Urinary bladder (tissue), 4 donors: ENCODE results near the gene LSM4. TPM values are rescaled to one million over a fixed set of nuclear protein-coding genes. Genes with fewer than 3 reads are reported as not detected.
"Not testable (repeated sequence)": the region's sequence is repeated elsewhere in the genome, so short reads cannot be mapped to it uniquely, and the experiment has no call there.

Source experiments
- DNase-seq: peaks from one replicate; pipeline ENCODE4 v3.0.0-alpha.2; 2015; ENCODE audit errors: extremely low spot score
- H3K27ac ChIP-seq: one replicate; pipeline ENCODE4 v1.5.1; 2013; ENCODE audit warnings: low read depth, mild to moderate bottlenecking, moderate library complexity
- H3K36me3 ChIP-seq: one replicate; pipeline ENCODE4 v1.6.1; 2013; ENCODE audit warnings: mild to moderate bottlenecking, moderate library complexity; ENCODE audit not compliant: insufficient read depth
- H3K4me1 ChIP-seq: one replicate; pipeline ENCODE4 v1.6.1; 2013; ENCODE audit warnings: mild to moderate bottlenecking, moderate library complexity; ENCODE audit not compliant: insufficient read depth
- H3K4me3 ChIP-seq: one replicate; pipeline ENCODE4 v1.5.1; 2013; ENCODE audit warnings: low read depth, low read length
- WGBS: extraction: QIAGEN DNeasy Blood & Tissue Kit; methylation state at CpG from one replicate; pipeline ENCODE4 v1.1.7; 2013; 5-methylcytosine and 5-hydroxymethylcytosine counted together
- polyA plus RNA-seq: library from polyadenylated mRNA; stranded (reverse); fragments of 200-250 nt; gene quantifications from one replicate; pipeline ENCODE4 v1.2.3, GENCODE V29; 2013
- total RNA-seq: library from RNA; depleted of rRNA; stranded (reverse); fragments of >200 nt; gene quantifications from one replicate; pipeline ENCODE4 v1.2.3, GENCODE V29; 2014
- donor health status: healthy with polysubstance abuse.
- donor health status: healthy.

LSM4 gene
- total RNA-seq = 56.5 TPM
- polyA plus RNA-seq = 97.5 TPM

GRCh38 chr19:18322759-18323460 is at the start of gene LSM4:
TSS of gene LSM4 (minus strand) at chr19:18323076. CDS start at chr19:18323020, 56 bp downstream.
- Histone ChIP-seq H3K4me1 (peaks cover 3% of the 10 kb centered on the region), H3K4me3 (peak within 1 kb of the TSS; percentile 38), H3K27ac (peak within 1 kb of the TSS; percentile 76), H3K36me3 (no peaks in the 10 kb centered on the region)
- under 1% methylated on average over 75 of the region's 75 CpGs for WGBS
- DNase-seq = peak; percentile 95

DNA sequence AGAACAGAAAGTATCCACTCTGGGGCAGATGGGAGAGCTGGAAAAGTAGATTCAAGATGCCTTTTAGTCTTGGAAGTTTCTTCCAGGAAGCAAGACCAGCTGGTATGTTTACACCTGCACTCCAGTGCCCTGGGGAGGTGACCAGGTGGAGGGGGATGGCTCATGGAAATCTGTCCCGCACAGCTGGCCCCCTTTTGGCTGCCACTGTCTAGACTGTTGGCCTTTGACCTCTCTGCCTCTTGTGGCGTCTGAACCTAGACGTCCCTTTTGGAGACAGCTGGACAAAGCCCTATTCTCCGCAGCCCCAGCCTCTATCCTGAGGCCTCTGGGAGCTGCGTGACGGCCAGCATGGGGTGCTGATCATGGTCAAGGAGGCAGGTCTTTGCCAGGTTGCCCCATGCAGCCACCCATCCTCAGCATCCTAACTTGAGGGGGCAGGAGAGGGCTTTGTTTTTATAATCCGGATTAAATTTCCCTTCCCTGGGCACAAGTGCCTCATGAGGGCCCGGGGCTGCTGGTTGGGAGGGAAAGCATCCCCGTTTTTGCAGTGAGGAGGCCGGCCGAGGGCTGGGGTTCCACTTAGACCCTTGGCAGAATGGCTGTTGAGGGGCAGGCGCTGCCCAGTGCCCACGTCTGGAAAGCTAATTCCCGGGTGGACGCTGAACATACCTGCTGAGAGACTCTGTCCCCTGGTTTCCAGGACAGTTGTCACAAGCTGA is 45.8 kb upstream of the LSM4 start:
- Histone ChIP-seq H3K4me1 (no peaks in the 10 kb centered on the region), H3K27ac (no peak overlapping the region), H3K36me3 (no peaks in the 10 kb centered on the region), H3K4me3 (no peak overlapping the region)
- 84% methylated on average over 15 of the region's 15 CpGs for WGBS
- no peak for DNase-seq

- no peaks in the 10 kb centered on the region for H3K36me3 ChIP-seq
- H3K4me3 ChIP-seq = no peak overlapping the region
- H3K27ac ChIP-seq = no peak overlapping the region
- 88% methylated on average over 2 of the region's 2 CpGs for WGBS
- DNase-seq = no peak
- H3K4me1 ChIP-seq = no peaks in the 10 kb centered on the region
Measured at GRCh38 chr19:18366021-18366435, 43.2 kb upstream of the LSM4 start.

DNA sequence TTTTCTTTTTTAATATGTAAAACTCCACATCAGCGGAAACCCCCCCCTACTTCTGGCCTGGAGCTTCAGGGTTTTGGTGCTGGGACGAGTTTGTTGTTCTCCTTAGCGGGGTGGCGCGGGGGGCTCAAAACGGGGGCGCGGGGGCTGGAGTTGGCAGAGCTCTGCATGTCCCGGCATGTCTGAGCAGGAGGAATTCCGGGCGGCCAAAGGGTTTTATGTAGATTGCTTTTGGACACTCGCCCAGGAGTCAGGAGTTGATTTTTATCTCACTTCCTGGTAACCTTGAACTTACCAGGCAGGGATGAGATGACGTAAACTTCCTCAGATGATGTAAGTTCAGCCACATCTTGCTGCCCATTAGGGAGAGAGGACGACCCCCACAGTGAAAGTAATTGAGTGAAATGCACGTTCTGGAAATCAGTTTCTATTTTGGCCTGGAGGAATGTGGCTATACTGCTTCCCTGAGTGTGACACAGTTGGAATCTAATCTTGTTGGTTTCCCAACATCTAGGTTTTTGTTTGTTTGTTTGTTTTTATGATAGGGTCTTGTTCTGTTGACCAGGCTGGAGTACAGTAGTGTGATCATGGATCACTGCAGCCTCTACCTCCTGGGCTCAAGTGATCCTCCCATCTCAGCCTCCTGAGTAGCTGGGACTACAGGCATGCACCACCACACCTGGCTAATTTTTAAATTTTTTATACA is 42.1 kb upstream of the LSM4 start:
- WGBS = 7% methylated on average over 15 of the region's 15 CpGs

DNA sequence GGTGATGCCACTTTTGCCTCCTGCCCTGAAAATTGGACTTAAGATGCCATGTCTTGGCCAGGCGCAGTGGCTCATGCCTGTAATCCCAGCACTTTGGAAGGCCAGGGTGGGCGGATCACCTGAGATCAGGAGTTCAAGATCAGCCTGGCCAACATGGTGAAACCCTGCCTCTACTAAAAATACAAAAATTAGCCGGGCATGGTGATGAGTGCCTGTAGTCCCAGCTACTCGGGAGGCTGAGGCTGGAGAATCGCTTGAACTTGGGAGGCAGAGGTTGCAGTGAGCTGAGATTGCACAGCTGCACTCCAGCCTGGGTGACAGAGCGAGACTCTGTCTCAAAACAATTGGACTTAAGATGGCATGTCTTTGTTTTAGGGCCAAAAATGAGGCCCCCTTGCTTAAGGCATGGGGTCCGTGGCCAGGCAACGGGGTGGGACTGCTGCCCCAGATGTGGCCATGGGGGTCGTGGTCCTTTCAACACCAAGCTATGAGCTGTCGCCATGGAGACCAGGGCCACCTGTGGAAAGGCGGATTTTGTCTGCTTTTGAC is 41.5 kb upstream of the LSM4 start:
- not testable (repeated sequence) for H3K4me3 ChIP-seq, DNase-seq, H3K4me1 ChIP-seq, H3K36me3 ChIP-seq
- H3K27ac ChIP-seq = peak overlapping the region; percentile 87
- 35% methylated on average over 11 of the region's 11 CpGs for WGBS

More for the DNA sequence above, 42.1 kb upstream of the LSM4 start:
- Histone ChIP-seq H3K36me3 (no peaks in the 10 kb centered on the region), H3K27ac (peak overlapping the region; percentile 87), H3K4me3 (no peak overlapping the region), H3K4me1 (no peaks in the 10 kb centered on the region)
- peak; percentile 96 for DNase-seq

DNA sequence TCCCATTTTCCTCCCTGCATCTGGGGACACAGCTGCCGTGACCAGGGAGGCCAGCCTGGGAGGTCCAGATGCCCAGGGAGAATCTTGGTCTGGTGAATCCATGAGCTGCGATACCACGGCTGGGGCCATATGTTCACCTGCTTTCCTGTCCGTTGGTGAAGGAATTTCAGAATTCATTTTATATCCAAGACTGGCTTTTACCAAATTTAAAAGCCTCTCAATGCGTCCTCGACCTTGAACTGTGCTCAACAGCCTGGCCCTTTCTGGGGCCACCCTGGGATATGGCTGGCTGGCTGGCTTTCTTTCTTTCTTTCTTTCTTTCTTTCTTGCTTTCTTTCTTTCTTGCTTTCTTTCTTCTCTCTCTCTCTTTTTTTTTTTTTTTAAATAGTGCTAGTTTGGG is 40.9 kb upstream of the LSM4 start:
- 85% methylated on average over 6 of the region's 6 CpGs for WGBS
- no peaks in the 10 kb centered on the region for H3K36me3 ChIP-seq
- no peak overlapping the region for H3K4me3 ChIP-seq
- DNase-seq = no peak
- H3K4me1 ChIP-seq = no peaks in the 10 kb centered on the region
- H3K27ac ChIP-seq = peak overlapping the region; percentile 31

- WGBS = 92% methylated on average over 17 of the region's 17 CpGs
- Histone ChIP-seq H3K27ac (no peak overlapping the region), H3K4me1 (no peaks in the 10 kb centered on the region), H3K4me3 (no peak overlapping the region), H3K36me3 (no peaks in the 10 kb centered on the region)
- no peak for DNase-seq
Measured at GRCh38 chr19:18362934-18363542, 40.2 kb upstream of the LSM4 start.

GRCh38 chr19:18361646-18362045 is 38.8 kb upstream of the LSM4 start:
- no peak for DNase-seq
- Histone ChIP-seq H3K27ac (no peak overlapping the region), H3K4me1 (no peaks in the 10 kb centered on the region), H3K4me3 (no peak overlapping the region), H3K36me3 (no peaks in the 10 kb centered on the region)
- 89% methylated on average over 8 of the region's 8 CpGs for WGBS

GRCh38 chr19:18357041-18357440 is 34.2 kb upstream of the LSM4 start:
- no peaks in the 10 kb centered on the region for H3K4me1 ChIP-seq
- H3K4me3 ChIP-seq = no peak overlapping the region
- no peaks in the 10 kb centered on the region for H3K36me3 ChIP-seq
- no peak for DNase-seq
- no peak overlapping the region for H3K27ac ChIP-seq
- WGBS = 93% methylated on average over 3 of the region's 3 CpGs

- not testable (repeated sequence) for H3K36me3 ChIP-seq, DNase-seq
- 95% methylated on average over 7 of the region's 7 CpGs for WGBS
Measured at GRCh38 chr19:18354743-18355142, 31.9 kb upstream of the LSM4 start.

GRCh38 chr19:18353378-18354005 is 30.6 kb upstream of the LSM4 start:
- DNase-seq = no peak
- H3K4me3 ChIP-seq = no peak overlapping the region
- no peaks in the 10 kb centered on the region for H3K4me1 ChIP-seq
- WGBS = 93% methylated on average over 8 of the region's 8 CpGs
- H3K27ac ChIP-seq = no peak overlapping the region
- H3K36me3 ChIP-seq = no peaks in the 10 kb centered on the region

More at GRCh38 chr19:18354743-18355142, 31.9 kb upstream of the LSM4 start:
- not testable (repeated sequence) for H3K4me1 ChIP-seq, H3K4me3 ChIP-seq, H3K27ac ChIP-seq

- 93% methylated on average over 7 of the region's 7 CpGs for WGBS
- no peak for DNase-seq
- no peak overlapping the region for H3K27ac ChIP-seq
- H3K4me3 ChIP-seq = no peak overlapping the region
- H3K4me1 ChIP-seq = no peaks in the 10 kb centered on the region
- no peaks in the 10 kb centered on the region for H3K36me3 ChIP-seq
Measured at GRCh38 chr19:18351544-18351943, 28.7 kb upstream of the LSM4 start.

- Histone ChIP-seq H3K36me3 (no peaks in the 10 kb centered on the region), H3K27ac (no peak overlapping the region), H3K4me3 (no peak overlapping the region), H3K4me1 (no peaks in the 10 kb centered on the region)
- no peak for DNase-seq
- WGBS = 92% methylated on average over 9 of the region's 9 CpGs
Measured at GRCh38 chr19:18350490-18350889, 27.6 kb upstream of the LSM4 start.
